ENCODE data around the gene NSUN7.

NSUN7 gene

GRCh38 chr4:40837094-40837870 is 87.5 kb downstream of the NSUN7 start:
- Histone ChIP-seq H3K4me3 (no peak overlapping the region), H3K27ac (peak overlapping the region in 1 of 2 donors; percentile 6)
- TF ChIP-seq CTCF (IDR thresholded peaks at IDR 0.05) = no peak
- DNase-seq (ENCODE audit: low spot score) = no peak

- Histone ChIP-seq H3K27ac (no peak overlapping the region), H3K4me3 (no peak overlapping the region)
- no peak for TF ChIP-seq CTCF (IDR thresholded peaks at IDR 0.05)
- DNase-seq (ENCODE audit: low spot score) = no peak
Observed at GRCh38 chr4:40838742-40839141, 89.0 kb downstream of the NSUN7 start.

- no peak for DNase-seq (ENCODE audit: low spot score)
- H3K27ac ChIP-seq = no peak overlapping the region
- no peak for TF ChIP-seq CTCF (IDR thresholded peaks at IDR 0.05)
- no peak overlapping the region for H3K4me3 ChIP-seq
Observed at GRCh38 chr4:40840255-40840984, 90.7 kb downstream of the NSUN7 start.

- no peak for DNase-seq (ENCODE audit: low spot score)
- TF ChIP-seq CTCF (IDR thresholded peaks at IDR 0.05) = peak; percentile 25
- Histone ChIP-seq H3K27ac (no peak overlapping the region), H3K4me3 (no peak overlapping the region)
Observed at GRCh38 chr4:40840985-40841571, 91.3 kb downstream of the NSUN7 start.

- Histone ChIP-seq H3K27ac (no peak overlapping the region), H3K4me3 (no peak overlapping the region)
- no peak for DNase-seq (ENCODE audit: low spot score)
- TF ChIP-seq CTCF (IDR thresholded peaks at IDR 0.05) = no peak
Observed at GRCh38 chr4:40842318-40842717, 92.6 kb downstream of the NSUN7 start.

GRCh38 chr4:40842725-40843423 is 93.1 kb downstream of the NSUN7 start:
- no peak overlapping the region for H3K27ac ChIP-seq
- no peak for DNase-seq (ENCODE audit: low spot score)
- TF ChIP-seq CTCF (IDR thresholded peaks at IDR 0.05) = no peak
- H3K4me3 ChIP-seq = no peak overlapping the region

Data from coronary artery (tissue), 2 donors.